Osteoblast (primary cell): Measurements from ENCODE around the gene SELENOS. TPM values are rescaled to one million over a fixed set of nuclear protein-coding genes. Genes with fewer than 3 reads are reported as not detected.

Source experiments
- DNase-seq: peaks from one replicate; pipeline ENCODE4 v3.0.0; 2011; ENCODE audit warnings: low spot score, mixed read lengths; ENCODE audit not compliant: insufficient read length; ENCODE audit errors: missing footprints
- H2AFZ ChIP-seq: 2 replicates; pipeline ENCODE4 v1.6.0; 2011; ENCODE audit warnings: mild to moderate bottlenecking, low read length
- H3K27ac ChIP-seq: 2 replicates; pipeline ENCODE4 v1.5.1; 2011; ENCODE audit warnings: mild to moderate bottlenecking, low read depth, low read length, moderate library complexity
- H3K27me3 ChIP-seq: 2 replicates; pipeline ENCODE4 v1.6.0; 2012; ENCODE audit warnings: mild to moderate bottlenecking, control low read depth, inconsistent platforms, low read length, moderate library complexity; ENCODE audit not compliant: insufficient read depth
- H3K36me3 ChIP-seq: 2 replicates; pipeline ENCODE4 v1.5.1; 2011; ENCODE audit warnings: mild to moderate bottlenecking, low read length, control low read depth, moderate library complexity; ENCODE audit not compliant: insufficient read depth
- H3K4me1 ChIP-seq: 2 replicates; pipeline ENCODE4 v1.5.1; 2011; ENCODE audit warnings: mild to moderate bottlenecking, low read length, control low read depth, moderate library complexity; ENCODE audit not compliant: insufficient read depth
- H3K4me2 ChIP-seq: 2 replicates; pipeline ENCODE4 v1.6.0; 2011; ENCODE audit warnings: mild to moderate bottlenecking, low read length; ENCODE audit not compliant: insufficient read depth
- H3K4me3 ChIP-seq: fragments of 200-600 bp; sonication (generic); 3 replicates; pipeline ENCODE4 v1.5.1; 2012; ENCODE audit warnings: mild to moderate bottlenecking, low read length, inconsistent platforms; ENCODE audit not compliant: insufficient read depth
- H3K79me2 ChIP-seq: 2 replicates; pipeline ENCODE4 v1.6.0; 2012; ENCODE audit warnings: mild to moderate bottlenecking, low read length, control low read depth, inconsistent platforms; ENCODE audit not compliant: insufficient read depth
- H3K9me3 ChIP-seq: 2 replicates; pipeline ENCODE4 v1.5.1; 2011; ENCODE audit warnings: low read depth, low read length, control low read depth
- H4K20me1 ChIP-seq: 2 replicates; pipeline ENCODE4 v1.6.0; 2012; ENCODE audit warnings: mild to moderate bottlenecking, low read length, control low read depth; ENCODE audit not compliant: insufficient read depth
- CTCF ChIP-seq: IDR thresholded peaks from 2 replicates; pipeline ENCODE4 v1.5.1; 2011; ENCODE audit warnings: mild to moderate bottlenecking, low read depth, low read length, moderate library complexity; ENCODE audit errors: extremely low read depth
- total RNA-seq: library from RNA; depleted of rRNA; stranded (reverse); fragments of >200 nt; gene quantifications from 2 replicates; pipeline ENCODE4 v1.2.3, GENCODE V29; 2012

SELENOS gene
- total RNA-seq, 1 donor: 79.6 TPM

GRCh38 chr15:101296418-101297405 lies 19.4 kb upstream of the SELENOS start:
- Histone ChIP-seq H3K9me3 (no peaks in the 10 kb centered on the region), H2AFZ (peak overlapping the region; percentile 99), H3K4me1 (peaks cover 21% of the 10 kb centered on the region), H3K27me3 (no peaks in the 10 kb centered on the region), H3K36me3 (peaks cover 6% of the 10 kb centered on the region), H3K27ac (peak overlapping the region; percentile 88), H3K79me2 (peaks cover 32% of the 10 kb centered on the region), H3K4me3 (peak overlapping the region; percentile 97), H4K20me1 (peaks cover 15% of the 10 kb centered on the region), H3K4me2 (peak overlapping the region; percentile 97)
- peak; percentile 61 for DNase-seq
- TF ChIP-seq CTCF: no peak

- H3K4me2 ChIP-seq: peak overlapping the region; percentile 97
- H3K27ac ChIP-seq: peak overlapping the region; percentile 88
- DNase-seq: peak; percentile 80
- H3K79me2 ChIP-seq: peaks cover 42% of the 10 kb centered on the region
- H3K27me3 ChIP-seq: no peaks in the 10 kb centered on the region
- H3K4me3 ChIP-seq: peak overlapping the region; percentile 97
- peak overlapping the region; percentile 99 for H2AFZ ChIP-seq
- TF ChIP-seq CTCF: no peak
- H4K20me1 ChIP-seq: peaks cover 19% of the 10 kb centered on the region
- H3K4me1 ChIP-seq: peaks cover 21% of the 10 kb centered on the region
- H3K36me3 ChIP-seq: peaks cover 12% of the 10 kb centered on the region
- H3K9me3 ChIP-seq: no peaks in the 10 kb centered on the region
Measured at GRCh38 chr15:101295607-101296161, 18.4 kb upstream of the SELENOS start.

GRCh38 chr15:101294731-101295606 lies 17.7 kb upstream of the SELENOS start, which contains the start of gene SNRPA1:
TSS of gene SNRPA1 (minus strand) at chr15:101295248. CDS start at chr15:101295178, 70 bp downstream.
- peak; percentile 97 for DNase-seq
- peaks cover 18% of the 10 kb centered on the region for H3K36me3 ChIP-seq
- H3K4me2 ChIP-seq: peak within 1 kb of the TSS; percentile 97
- H2AFZ ChIP-seq: peak within 1 kb of the TSS; percentile 99
- H3K79me2 ChIP-seq: peaks cover 50% of the 10 kb centered on the region
- H3K4me3 ChIP-seq: peak within 1 kb of the TSS; percentile 97
- H3K4me1 ChIP-seq: peaks cover 21% of the 10 kb centered on the region
- no peaks in the 10 kb centered on the region for H3K27me3 ChIP-seq
- peak within 1 kb of the TSS; percentile 88 for H3K27ac ChIP-seq
- no peak for TF ChIP-seq CTCF
- peaks cover 23% of the 10 kb centered on the region for H4K20me1 ChIP-seq
- H3K9me3 ChIP-seq: no peaks in the 10 kb centered on the region
